Dedifferentiated amniotic fluid mesenchymal stem cell (primary cell): ENCODE data around the gene CACNG8.
"Not testable (repeated sequence)": the region's sequence is repeated elsewhere in the genome, so short reads cannot be mapped to it uniquely, and the experiment has no call there.

Experiments used
- DNase-seq: peaks from one replicate; pipeline ENCODE4 v3.0.0-alpha.2; 2016; ENCODE audit errors: extremely low spot score

Gene CACNG8

GRCh38 chr19:54035215-54036178 is 72.8 kb downstream of the CACNG8 start:
- peak; percentile 75 for DNase-seq

GRCh38 chr19:54036542-54036941 is 73.8 kb downstream of the CACNG8 start:
- not testable (repeated sequence) for DNase-seq
